ENCODE results near the gene ZNF675. TPM values are rescaled to one million over a fixed set of nuclear protein-coding genes. Genes with fewer than 3 reads are reported as not detected.
"Not testable (repeated sequence)": the region's sequence is repeated elsewhere in the genome, so short reads cannot be mapped to it uniquely, and the experiment has no call there.

The ZNF675 gene
- total RNA-seq (2021) (28.9 to 34.3 TPM (median 29.7 TPM) in 3 replicates), Bru-seq, nascent RNA (percentile 66 among the genes with signal in this experiment)
- long read RNA-seq, experiment 1, full-length matches to known transcripts: 133 of 157 reads
- long read RNA-seq, experiment 1, partial matches to known transcripts: 1 of 157 reads
- long read RNA-seq, experiment 1, other reads (novel, unspliced or antisense): 23 of 157 reads
- long read RNA-seq, experiment 2, full-length matches to known transcripts: 5 of 10 reads
- long read RNA-seq, experiment 2, partial matches to known transcripts: 0 of 10 reads
- long read RNA-seq, experiment 2, other reads (novel, unspliced or antisense): 5 of 10 reads
- long read RNA-seq, experiment 3, transcript ZNF675-201 (4 exons, 2,301 nt): major isoform, 23 of 25 reads
- long read RNA-seq, experiment 3, partial matches to known transcripts: 0 of 25 reads
- long read RNA-seq, experiment 3, other reads (novel, unspliced or antisense): 0 of 25 reads

- CTCF ChIA-PET: interaction anchor here (0.6 to 1.4 kb wide), 4 partner anchors 56 to 131 kb away, joined by 3 to 4 read pairs (median 4); partner anchors contain the start of gene ZNF681
Measured at GRCh38 chr19:23686621-23687423, at the start of gene ZNF675. Gene ZNF675 (minus strand): TSS chr19:23687212. CDS start chr19:23687033, 179 bp downstream.

GRCh38 chr19:23730729-23731465, 43.9 kb upstream of the ZNF675 start:
- POLR2A ChIA-PET; CTCF ChIA-PET; H3K27me3 Mint-ChIP-seq (ENCODE audit: low read depth); H3K36me3 Mint-ChIP-seq; H3K4me3 Mint-ChIP-seq; ATAC-seq; DNase-seq (ENCODE audit: low spot score); H3K27ac Mint-ChIP-seq; H3K4me1 Mint-ChIP-seq: not testable (repeated sequence)
- peaks cover 16% of the 10 kb centered on the region for H3K9me3 Mint-ChIP-seq

More at GRCh38 chr19:23686621-23687423, at the start of gene ZNF675:
- Mint-ChIP-seq H3K27me3 (ENCODE audit: low read depth) (no peaks in the 10 kb centered on the region), H3K4me3 (peak within 1 kb of the TSS; percentile 98), H3K4me1 (peaks cover 32% of the 10 kb centered on the region), H3K36me3 (peaks cover 16% of the 10 kb centered on the region), H3K27ac (peak within 1 kb of the TSS; percentile 100), H3K9me3 (no peaks in the 10 kb centered on the region)
- POLR2A ChIA-PET: interaction anchor here (0.6 to 2.7 kb wide), 7 partner anchors 13 to 392 kb away, joined by 3 to 18 read pairs (median 4); partner anchors contain the start of gene ZNF681
- TF ChIP-seq NFYB (CRISPR knock-in tag; conservative IDR thresholded peaks at IDR 0.05; ENCODE audit: low read depth) (peak; percentile 76), MAX (CRISPR knock-in tag; IDR thresholded peaks at IDR 0.05) (peak; percentile 38; the same call in 1 of the 2 replicates), NFATC4 (CRISPR knock-in tag; IDR thresholded peaks at IDR 0.05) (no peak)
- DNase-seq (ENCODE audit: low spot score): peak; percentile 92
- ATAC-seq: peak; percentile 96

- H3K9me3 Mint-ChIP-seq; ATAC-seq; H3K36me3 Mint-ChIP-seq; POLR2A ChIA-PET; H3K27me3 Mint-ChIP-seq (ENCODE audit: low read depth); DNase-seq (ENCODE audit: low spot score); CTCF ChIA-PET: not testable (repeated sequence)
- Mint-ChIP-seq H3K4me3 (0 out of 2 replicates have a peak overlapping the region, but pooled peaks have one; percentile 5), H3K4me1 (peaks cover 37% of the 10 kb centered on the region), H3K27ac (peak overlapping the region; percentile 88)
Measured at GRCh38 chr19:23724161-23724560, 37.1 kb upstream of the ZNF675 start.

- Mint-ChIP-seq H3K4me3 (peak overlapping the region; percentile 77), H3K36me3 (no peaks in the 10 kb centered on the region), H3K27me3 (ENCODE audit: low read depth) (no peaks in the 10 kb centered on the region), H3K9me3 (no peaks in the 10 kb centered on the region), H3K4me1 (peaks cover 37% of the 10 kb centered on the region), H3K27ac (peak overlapping the region; percentile 99)
- ATAC-seq (peak; percentile 70), DNase-seq (ENCODE audit: low spot score) (peak; percentile 42)
- POLR2A ChIA-PET: interaction anchor here (0.5 kb wide), 1 partner anchor 148 kb away, joined by 9 read pairs; no protein-coding TSS in a partner anchor
- TF ChIP-seq NFYB (CRISPR knock-in tag; conservative IDR thresholded peaks at IDR 0.05; ENCODE audit: low read depth) (no peak), PREB (CRISPR knock-in tag; IDR thresholded peaks at IDR 0.05; ENCODE audit: borderline replicate concordance) (no peak), TCF7 (CRISPR knock-in tag; IDR thresholded peaks at IDR 0.05; ENCODE audit: low read depth) (no peak), USF1 (CRISPR knock-in tag; IDR thresholded peaks at IDR 0.05) (no peak), OVOL2 (CRISPR knock-in tag; IDR thresholded peaks at IDR 0.05; ENCODE audit: borderline replicate concordance) (no peak), IRF1 (CRISPR knock-in tag; IDR thresholded peaks at IDR 0.05) (no peak), E2F5 (CRISPR knock-in tag; IDR thresholded peaks at IDR 0.05) (no peak), FOXP1 (CRISPR knock-in tag; IDR thresholded peaks at IDR 0.05; ENCODE audit: borderline replicate concordance) (no peak), NR3C1 (CRISPR knock-in tag; conservative IDR thresholded peaks at IDR 0.05; ENCODE audit: low read depth) (no peak), AFF4 (CRISPR knock-in tag; IDR thresholded peaks at IDR 0.05; ENCODE audit: borderline replicate concordance) (no peak), ZNF512 (CRISPR knock-in tag; IDR thresholded peaks at IDR 0.05; ENCODE audit: borderline replicate concordance) (no peak)
- CTCF ChIA-PET: no interaction called here
Measured at GRCh38 chr19:23718802-23719201, 31.8 kb upstream of the ZNF675 start.
